Hematopoietic multipotent progenitor cell (in vitro differentiated cells): ENCODE data around the gene COX7A2L. TPM values are rescaled to one million over a fixed set of nuclear protein-coding genes. Genes with fewer than 3 reads are reported as not detected.
"Not testable (repeated sequence)": the region's sequence is repeated elsewhere in the genome, so short reads cannot be mapped to it uniquely, and the experiment has no call there.

Experiments
- DNase-seq, 3 donors: peaks; one replicate each; pipeline ENCODE4 v3.0.0-alpha.2; 2011 to 2015; ENCODE audit warnings: low read depth in 2 of 3, low spot score in 2 of 3
- total RNA-seq: library from RNA; depleted of rRNA; stranded (reverse); fragments of >200 nt; gene quantifications from one replicate; pipeline ENCODE4 v1.2.3, GENCODE V29; 2012

Gene COX7A2L
- 78.4 TPM for total RNA-seq

GRCh38 chr2:42360890-42361727 is at the start of gene COX7A2L:
Gene COX7A2L, minus strand, starts transcription at chr2:42361217. Its CDS starts 56 bp downstream, at chr2:42361161.
- DNase-seq, result peak; percentile 90 to 97 (median 96)

- DNase-seq, result no peak
These were observed 47.0 kb upstream of the COX7A2L start for GRCh38 chr2:42408009-42408408.

GRCh38 chr2:42407476-42407875 is 46.5 kb upstream of the COX7A2L start:
- DNase-seq, result no peak

GRCh38 chr2:42404676-42405075 is 43.7 kb upstream of the COX7A2L start:
- no peak for DNase-seq

GRCh38 chr2:42401773-42402172 is 40.8 kb upstream of the COX7A2L start:
- DNase-seq, result no peak

GRCh38 chr2:42398052-42398451 is 37.0 kb upstream of the COX7A2L start:
- DNase-seq, result not testable (repeated sequence)

- not testable (repeated sequence) for DNase-seq
These were observed 32.3 kb upstream of the COX7A2L start for GRCh38 chr2:42393320-42393719.

- no peak for DNase-seq
These were observed 31.2 kb upstream of the COX7A2L start for GRCh38 chr2:42392191-42392590.

- DNase-seq, result no peak
These were observed 29.5 kb upstream of the COX7A2L start for GRCh38 chr2:42390401-42390969.

- DNase-seq, result no peak
These were observed 25.7 kb upstream of the COX7A2L start for GRCh38 chr2:42386682-42387081.

- no peak for DNase-seq
These were observed 24.2 kb upstream of the COX7A2L start for GRCh38 chr2:42385225-42385624.

- no peak for DNase-seq
These were observed 23.0 kb upstream of the COX7A2L start for GRCh38 chr2:42383855-42384530.

GRCh38 chr2:42382144-42382543 is 21.1 kb upstream of the COX7A2L start:
- no peak for DNase-seq

- not testable (repeated sequence) for DNase-seq
These were observed 19.0 kb upstream of the COX7A2L start for GRCh38 chr2:42380026-42380425.

- DNase-seq, result no peak
These were observed 17.4 kb upstream of the COX7A2L start for GRCh38 chr2:42378415-42378814.

- DNase-seq, result no peak
These were observed 15.7 kb upstream of the COX7A2L start for GRCh38 chr2:42376758-42377157.

- no peak for DNase-seq
These were observed 11.6 kb upstream of the COX7A2L start for GRCh38 chr2:42372474-42373200.

GRCh38 chr2:42371611-42372473 is 10.8 kb upstream of the COX7A2L start:
- no peak for DNase-seq

- no peak for DNase-seq
These were observed 8.7 kb upstream of the COX7A2L start for GRCh38 chr2:42369532-42370229.
